SK-N-SH (cell line): ENCODE results near the gene GLB1L3. TPM values are rescaled to one million over a fixed set of nuclear protein-coding genes. Genes with fewer than 3 reads are reported as not detected.
A peak's percentile ranks its signal among the peaks of the same experiment; 100 is the strongest.

Experiments
- CTCF ChIA-PET: fragments of 300-600, 350-600 bp; formaldehyde crosslinking; extraction: SDS; loops from one replicate; lab custom pipeline; 2021; lab: Yijun Ruan, JAX
- POLR2A ChIA-PET: fragments of 350-600 bp; sonication (Branson Sonifier 250); formaldehyde crosslinking; extraction: SDS; loops from one replicate; lab custom pipeline; 2020; ENCODE audit warnings: antibody characterized with exemption, inconsistent platforms; lab: Yijun Ruan, JAX
- DNase-seq: peaks from one replicate; pipeline ENCODE4 v3.0.0; 2012
- H2AFZ ChIP-seq: fragments of 200-600 bp; sonication (generic); 2 replicates; pipeline ENCODE4 v1.8.1; 2016; ENCODE audit warnings: antibody characterized with exemption, mild to moderate bottlenecking, low read depth
- H3F3A ChIP-seq: fragments of 200-600 bp; sonication (generic); replicated peaks from 2 replicates; pipeline ENCODE3; 2016; ENCODE audit warnings: antibody characterized with exemption, mild to moderate bottlenecking; ENCODE audit not compliant: insufficient read depth
- H3K27ac ChIP-seq, 2 experiments: fragments of 200-500 bp in 1 of 2; fragments of 200-600 bp in 1 of 2; sonication (Bioruptor generic) in 1 of 2; sonication (generic), shearing (Covaris generic) in 1 of 2; 2 replicates each; pipeline versions ENCODE4 v1.5.1 to v1.6.1; 2014 to 2016; ENCODE audit warnings: low read depth in 2 of 2, inconsistent platforms in 1 of 2, low read length in 1 of 2, mild to moderate bottlenecking in 1 of 2, mixed read lengths in 1 of 2
- H3K27me3 ChIP-seq: fragments of 200-600 bp; sonication (generic), shearing (Covaris generic); 2 replicates; pipeline ENCODE4 v1.6.1; 2016; ENCODE audit warnings: mixed run types; ENCODE audit not compliant: insufficient read depth
- H3K36me3 ChIP-seq, 2 experiments: fragments of 200-500 bp in 1 of 2; fragments of 200-600 bp in 1 of 2; sonication (Bioruptor generic) in 1 of 2; sonication (generic) in 1 of 2; replicated peaks in 1 of 2; 2 replicates each; pipeline versions ENCODE3 to v1.5.1; 2014 to 2016; ENCODE audit warnings: low read length in 1 of 2, mild to moderate bottlenecking in 1 of 2; ENCODE audit not compliant: insufficient read depth in 2 of 2, control insufficient read depth in 1 of 2
- H3K4me1 ChIP-seq, 2 experiments: fragments of 200-500 bp in 1 of 2; fragments of 200-600 bp in 1 of 2; sonication (Bioruptor generic) in 1 of 2; sonication (generic), shearing (Covaris generic) in 1 of 2; 2 replicates each; pipeline versions ENCODE4 v1.5.1 to v1.6.1; 2014 to 2016; ENCODE audit warnings: low read depth in 1 of 2, low read length in 1 of 2, mixed run types in 1 of 2; ENCODE audit not compliant: insufficient read depth in 2 of 2, control insufficient read depth in 1 of 2
- H3K4me2 ChIP-seq: fragments of 200-600 bp; sonication (generic), shearing (Covaris generic); 2 replicates; pipeline ENCODE4 v1.6.1; 2017; ENCODE audit warnings: mixed run types
- H3K4me3 ChIP-seq, 2 experiments: fragments of 200-500 bp in 1 of 2; fragments of 200-600 bp in 1 of 2; sonication (Bioruptor generic) in 1 of 2; sonication (generic), shearing (Covaris generic) in 1 of 2; 2 replicates each; pipeline versions ENCODE4 v1.5.1 to v1.8.1; 2014 to 2016; ENCODE audit warnings: low read depth in 2 of 2, inconsistent platforms in 1 of 2, low read length in 1 of 2, mild to moderate bottlenecking in 1 of 2, mixed read lengths in 1 of 2, moderate library complexity in 1 of 2
- H3K79me2 ChIP-seq: fragments of 200-600 bp; sonication (generic); 2 replicates; pipeline ENCODE4 v1.8.1; 2017; ENCODE audit warnings: mild to moderate bottlenecking; ENCODE audit not compliant: insufficient read depth
- H3K9ac ChIP-seq: fragments of 200-600 bp; sonication (generic); 2 replicates; pipeline ENCODE4 v1.6.1; 2017; ENCODE audit warnings: mixed run types
- H3K9me2 ChIP-seq: fragments of 200-600 bp; sonication (generic); 2 replicates; pipeline ENCODE4 v1.6.1; 2017; ENCODE audit warnings: mixed run types
- H3K9me3 ChIP-seq: fragments of 200-600 bp; sonication (generic); 2 replicates; pipeline ENCODE4 v1.6.1; 2017; ENCODE audit warnings: mixed run types, mild to moderate bottlenecking, moderate library complexity
- H4K20me1 ChIP-seq: fragments of 200-600 bp; sonication (generic); 2 replicates; pipeline ENCODE4 v1.6.1; 2017; ENCODE audit warnings: mild to moderate bottlenecking, mixed run types; ENCODE audit not compliant: insufficient read depth
- EZH2phosphoT487 ChIP-seq: fragments of 200-600 bp; sonication (generic); IDR thresholded peaks from 2 replicates; pipeline ENCODE4 v1.6.1; 2017; ENCODE audit warnings: low read depth, mixed run types, mild to moderate bottlenecking, antibody characterized with exemption, moderate library complexity, borderline replicate concordance
- FOXM1 ChIP-seq: IDR thresholded peaks from 2 replicates; pipeline ENCODE4 v1.4.0; 2012; ENCODE audit warnings: low read depth, mild to moderate bottlenecking
- RFX5 ChIP-seq: IDR thresholded peaks from 2 replicates; pipeline ENCODE4 v1.6.1; 2012; ENCODE audit warnings: mild to moderate bottlenecking, improper control_type of control experiment, low read length
- TEAD4 ChIP-seq: IDR thresholded peaks from 2 replicates; pipeline ENCODE4 v1.4.0; 2012; ENCODE audit warnings: mild to moderate bottlenecking, borderline replicate concordance; ENCODE audit not compliant: insufficient read depth
- WGBS: methylation state at CpG from one replicate; pipeline ENCODE4 v1.1.6; 2017; ENCODE audit warnings: low lambda C conversion rate; 5-methylcytosine and 5-hydroxymethylcytosine counted together
- polyA plus RNA-seq, 3 experiments: library from polyadenylated mRNA; depleted of rRNA; stranded (reverse); fragments of >200 nt; gene quantifications; 2 replicates each; pipeline ENCODE4 v1.2.3, GENCODE V29; 2012
- TF ChIP-seq, protein P1 (sequence below): IDR thresholded peaks from 2 replicates; pipeline ENCODE4 v1.6.1; 2012; ENCODE audit warnings: mild to moderate bottlenecking, low read depth, low read length, moderate library complexity
- TF ChIP-seq, protein P2 (sequence below): fragments of 200-600 bp; sonication (generic); IDR thresholded peaks from 2 replicates; pipeline ENCODE4 v1.6.1; 2017; ENCODE audit warnings: antibody characterized with exemption, mild to moderate bottlenecking, moderate library complexity

Gene GLB1L3, protein sequence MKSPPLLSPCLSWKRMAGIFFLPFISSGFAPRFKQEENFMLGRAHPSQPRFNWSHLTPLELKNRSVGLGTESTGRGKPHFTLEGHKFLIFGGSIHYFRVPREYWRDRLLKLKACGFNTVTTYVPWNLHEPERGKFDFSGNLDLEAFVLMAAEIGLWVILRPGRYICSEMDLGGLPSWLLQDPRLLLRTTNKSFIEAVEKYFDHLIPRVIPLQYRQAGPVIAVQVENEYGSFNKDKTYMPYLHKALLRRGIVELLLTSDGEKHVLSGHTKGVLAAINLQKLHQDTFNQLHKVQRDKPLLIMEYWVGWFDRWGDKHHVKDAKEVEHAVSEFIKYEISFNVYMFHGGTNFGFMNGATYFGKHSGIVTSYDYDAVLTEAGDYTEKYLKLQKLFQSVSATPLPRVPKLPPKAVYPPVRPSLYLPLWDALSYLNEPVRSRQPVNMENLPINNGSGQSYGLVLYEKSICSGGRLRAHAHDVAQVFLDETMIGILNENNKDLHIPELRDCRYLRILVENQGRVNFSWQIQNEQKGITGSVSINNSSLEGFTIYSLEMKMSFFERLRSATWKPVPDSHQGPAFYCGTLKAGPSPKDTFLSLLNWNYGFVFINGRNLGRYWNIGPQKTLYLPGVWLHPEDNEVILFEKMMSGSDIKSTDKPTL
- polyA plus RNA-seq (2012; rRNA removed), result 0.10 TPM in 1 of 2 replicates, not detected in the other
- polyA plus RNA-seq (2012; cell fraction: cytosol; rRNA removed), result 0.03 TPM in 1 of 2 replicates, not detected in the other
- polyA plus RNA-seq (2012; cell fraction: nucleus; rRNA removed), result 0.05 and 0.11 TPM in 2 replicates

DNA sequence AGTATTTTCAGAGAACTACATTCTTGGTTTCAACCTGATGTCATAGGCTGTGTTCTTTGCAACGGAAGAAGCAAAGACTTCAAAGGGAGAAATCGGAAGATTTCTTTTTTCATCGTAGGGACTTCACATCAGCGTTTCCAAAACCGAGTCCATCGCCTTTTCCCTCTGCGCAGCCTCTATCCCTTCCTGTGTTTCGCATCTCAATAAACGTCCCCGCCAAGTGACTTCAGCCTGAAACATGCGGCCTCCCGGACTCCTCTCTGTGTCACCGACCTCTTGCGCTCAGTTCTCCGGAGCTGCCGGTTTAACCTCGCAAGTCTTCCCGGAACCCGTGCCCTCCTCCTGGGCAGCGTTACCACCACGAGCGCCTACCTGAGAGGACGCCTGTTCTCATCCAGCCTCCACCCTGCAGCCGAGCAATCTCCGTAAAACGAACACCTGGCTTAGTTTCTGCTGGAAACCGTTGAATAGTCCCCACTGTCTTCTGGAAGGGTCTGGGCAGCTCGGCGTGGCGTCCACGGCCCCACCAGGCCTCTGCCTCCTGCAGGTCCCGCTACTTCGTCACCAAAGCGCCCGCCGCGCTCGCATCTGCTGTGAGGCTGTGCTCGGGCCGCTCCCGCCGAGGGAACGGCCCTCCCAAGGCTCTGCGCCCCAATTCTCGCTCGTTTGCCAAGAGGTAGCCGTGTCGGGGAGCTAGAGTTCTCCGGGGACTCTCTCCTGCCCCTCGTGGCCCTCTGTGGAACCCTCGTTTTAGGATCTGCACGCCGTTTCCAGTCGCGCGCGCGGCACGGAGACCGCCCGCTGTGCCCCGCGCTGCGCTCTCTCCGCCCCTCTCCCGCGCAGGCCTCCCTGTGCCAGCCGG lies at the start of gene GLB1L3:
Gene GLB1L3 (plus strand): TSS at position 846 of the 862 bp plus-strand sequence. CDS start 362 bp downstream, outside the sequence.
- Histone ChIP-seq H3K79me2 (no peaks in the 10 kb centered on the region), H3K9me2 (no peaks in the 10 kb centered on the region), H3K36me3 (no peaks in the 10 kb centered on the region)
- TF ChIP-seq FOXM1 (no peak), RFX5 (no peak), EZH2phosphoT487 (no peak), TEAD4 (no peak)
- TF ChIP-seq, protein P1, sequence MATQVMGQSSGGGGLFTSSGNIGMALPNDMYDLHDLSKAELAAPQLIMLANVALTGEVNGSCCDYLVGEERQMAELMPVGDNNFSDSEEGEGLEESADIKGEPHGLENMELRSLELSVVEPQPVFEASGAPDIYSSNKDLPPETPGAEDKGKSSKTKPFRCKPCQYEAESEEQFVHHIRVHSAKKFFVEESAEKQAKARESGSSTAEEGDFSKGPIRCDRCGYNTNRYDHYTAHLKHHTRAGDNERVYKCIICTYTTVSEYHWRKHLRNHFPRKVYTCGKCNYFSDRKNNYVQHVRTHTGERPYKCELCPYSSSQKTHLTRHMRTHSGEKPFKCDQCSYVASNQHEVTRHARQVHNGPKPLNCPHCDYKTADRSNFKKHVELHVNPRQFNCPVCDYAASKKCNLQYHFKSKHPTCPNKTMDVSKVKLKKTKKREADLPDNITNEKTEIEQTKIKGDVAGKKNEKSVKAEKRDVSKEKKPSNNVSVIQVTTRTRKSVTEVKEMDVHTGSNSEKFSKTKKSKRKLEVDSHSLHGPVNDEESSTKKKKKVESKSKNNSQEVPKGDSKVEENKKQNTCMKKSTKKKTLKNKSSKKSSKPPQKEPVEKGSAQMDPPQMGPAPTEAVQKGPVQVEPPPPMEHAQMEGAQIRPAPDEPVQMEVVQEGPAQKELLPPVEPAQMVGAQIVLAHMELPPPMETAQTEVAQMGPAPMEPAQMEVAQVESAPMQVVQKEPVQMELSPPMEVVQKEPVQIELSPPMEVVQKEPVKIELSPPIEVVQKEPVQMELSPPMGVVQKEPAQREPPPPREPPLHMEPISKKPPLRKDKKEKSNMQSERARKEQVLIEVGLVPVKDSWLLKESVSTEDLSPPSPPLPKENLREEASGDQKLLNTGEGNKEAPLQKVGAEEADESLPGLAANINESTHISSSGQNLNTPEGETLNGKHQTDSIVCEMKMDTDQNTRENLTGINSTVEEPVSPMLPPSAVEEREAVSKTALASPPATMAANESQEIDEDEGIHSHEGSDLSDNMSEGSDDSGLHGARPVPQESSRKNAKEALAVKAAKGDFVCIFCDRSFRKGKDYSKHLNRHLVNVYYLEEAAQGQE, result no peak
- TF ChIP-seq, protein P2, sequence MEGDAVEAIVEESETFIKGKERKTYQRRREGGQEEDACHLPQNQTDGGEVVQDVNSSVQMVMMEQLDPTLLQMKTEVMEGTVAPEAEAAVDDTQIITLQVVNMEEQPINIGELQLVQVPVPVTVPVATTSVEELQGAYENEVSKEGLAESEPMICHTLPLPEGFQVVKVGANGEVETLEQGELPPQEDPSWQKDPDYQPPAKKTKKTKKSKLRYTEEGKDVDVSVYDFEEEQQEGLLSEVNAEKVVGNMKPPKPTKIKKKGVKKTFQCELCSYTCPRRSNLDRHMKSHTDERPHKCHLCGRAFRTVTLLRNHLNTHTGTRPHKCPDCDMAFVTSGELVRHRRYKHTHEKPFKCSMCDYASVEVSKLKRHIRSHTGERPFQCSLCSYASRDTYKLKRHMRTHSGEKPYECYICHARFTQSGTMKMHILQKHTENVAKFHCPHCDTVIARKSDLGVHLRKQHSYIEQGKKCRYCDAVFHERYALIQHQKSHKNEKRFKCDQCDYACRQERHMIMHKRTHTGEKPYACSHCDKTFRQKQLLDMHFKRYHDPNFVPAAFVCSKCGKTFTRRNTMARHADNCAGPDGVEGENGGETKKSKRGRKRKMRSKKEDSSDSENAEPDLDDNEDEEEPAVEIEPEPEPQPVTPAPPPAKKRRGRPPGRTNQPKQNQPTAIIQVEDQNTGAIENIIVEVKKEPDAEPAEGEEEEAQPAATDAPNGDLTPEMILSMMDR, result peak; percentile 42
- TF ChIP-seq, all 33 proteins: peak for 1
- Histone ChIP-seq H4K20me1 (no peaks in the 10 kb centered on the region), H3K4me3 (peak within 1 kb of the TSS; percentile 35 to 42; a peak in 3 of 4 replicates), H3K9ac (no peak within 1 kb of the TSS), H3K27ac (no peak within 1 kb of the TSS), H3K4me1 (peaks cover 0 to 7% of the 10 kb centered on the region in 2 experiments; a peak in 1 of 4 replicates), H2AFZ (peak within 1 kb of the TSS; percentile 70), H3F3A (no peaks in the 10 kb centered on the region), H3K27me3 (peaks cover 53% of the 10 kb centered on the region), H3K4me2 (peak within 1 kb of the TSS; percentile 78), H3K9me3 (no peaks in the 10 kb centered on the region)
- WGBS, result 9% methylated on average over 22 of the region's 68 CpGs
- DNase-seq, result peak; percentile 84
- POLR2A ChIA-PET, result no interaction called here
- CTCF ChIA-PET, result interaction anchor here (0.9 to 1.9 kb wide), 15 partner anchors 11 to 411 kb away, joined by 3 to 16 read pairs (median 4); partner anchors contain the start of genes ACAD8, THYN1 and VPS26B
